GM18511 (cell line): ENCODE results near the gene TMEFF1.
"Not testable (repeated sequence)": the region's sequence is repeated elsewhere in the genome, so short reads cannot be mapped to it uniquely, and the experiment has no call there.

Experiments
- ATAC-seq: cut with Tn5 transposase; IDR thresholded peaks from one replicate; pipeline ENCODE4 v1.9.1; 2021; ENCODE audit warnings: mild to moderate bottlenecking, moderate library complexity; ENCODE audit not compliant: unreplicated experiment

The TMEFF1 gene

GRCh38 chr9:100486479-100487176 is 13.7 kb downstream of the TMEFF1 start:
- ATAC-seq: no peak

- no peak for ATAC-seq
Observed at GRCh38 chr9:100488177-100488576, 15.2 kb downstream of the TMEFF1 start.

GRCh38 chr9:100489836-100490235 is 16.9 kb downstream of the TMEFF1 start:
- no peak for ATAC-seq

- ATAC-seq: no peak
Observed at GRCh38 chr9:100492952-100493351, 20.0 kb downstream of the TMEFF1 start.

- no peak for ATAC-seq
Observed at GRCh38 chr9:100498592-100498991, 25.6 kb downstream of the TMEFF1 start.

- ATAC-seq: no peak
Observed at GRCh38 chr9:100499460-100499859, 26.5 kb downstream of the TMEFF1 start.

- ATAC-seq: no peak
Observed at GRCh38 chr9:100499866-100500265, 26.9 kb downstream of the TMEFF1 start.

- peak; percentile 67 for ATAC-seq
Observed at GRCh38 chr9:100505564-100506159, 32.7 kb downstream of the TMEFF1 start.

GRCh38 chr9:100507350-100507749 is 34.4 kb downstream of the TMEFF1 start:
- ATAC-seq: peak; percentile 73

- ATAC-seq: no peak
Observed at GRCh38 chr9:100511205-100511604, 38.3 kb downstream of the TMEFF1 start.

- ATAC-seq: no peak
Observed at GRCh38 chr9:100515578-100516494, 42.9 kb downstream of the TMEFF1 start.

- no peak for ATAC-seq
Observed at GRCh38 chr9:100521282-100521681, 48.3 kb downstream of the TMEFF1 start.

GRCh38 chr9:100525563-100525962 is 52.6 kb downstream of the TMEFF1 start:
- no peak for ATAC-seq

- not testable (repeated sequence) for ATAC-seq
Observed at GRCh38 chr9:100527180-100527794, 54.3 kb downstream of the TMEFF1 start.

GRCh38 chr9:100534401-100534800 is 61.5 kb downstream of the TMEFF1 start:
- no peak for ATAC-seq

GRCh38 chr9:100540327-100540726 is 67.4 kb downstream of the TMEFF1 start:
- ATAC-seq: no peak

- ATAC-seq: no peak
Observed at GRCh38 chr9:100549048-100549447, 76.1 kb downstream of the TMEFF1 start.

- ATAC-seq: peak; percentile 42
Observed at GRCh38 chr9:100554935-100555401, 82.0 kb downstream of the TMEFF1 start.

- ATAC-seq: peak; percentile 73
Observed at GRCh38 chr9:100555471-100555870, 82.5 kb downstream of the TMEFF1 start.

- ATAC-seq: no peak
Observed at GRCh38 chr9:100557053-100557452, 84.1 kb downstream of the TMEFF1 start.

GRCh38 chr9:100561256-100561655 is 88.3 kb downstream of the TMEFF1 start:
- no peak for ATAC-seq
